C4-2B (cell line): ENCODE measurements around the gene ERI3.

ENCODE experiments used
- ZFX ChIP-seq: fragments of 450-650 bp; IDR thresholded peaks from 2 replicates; pipeline ENCODE4 v1.6.1; 2017
- TF ChIP-seq, protein P1 (sequence below): fragments of 450-650 bp; conservative IDR thresholded peaks from 2 replicates; pipeline ENCODE4 v1.5.1; 2017; ENCODE audit warnings: mild to moderate bottlenecking

DNA sequence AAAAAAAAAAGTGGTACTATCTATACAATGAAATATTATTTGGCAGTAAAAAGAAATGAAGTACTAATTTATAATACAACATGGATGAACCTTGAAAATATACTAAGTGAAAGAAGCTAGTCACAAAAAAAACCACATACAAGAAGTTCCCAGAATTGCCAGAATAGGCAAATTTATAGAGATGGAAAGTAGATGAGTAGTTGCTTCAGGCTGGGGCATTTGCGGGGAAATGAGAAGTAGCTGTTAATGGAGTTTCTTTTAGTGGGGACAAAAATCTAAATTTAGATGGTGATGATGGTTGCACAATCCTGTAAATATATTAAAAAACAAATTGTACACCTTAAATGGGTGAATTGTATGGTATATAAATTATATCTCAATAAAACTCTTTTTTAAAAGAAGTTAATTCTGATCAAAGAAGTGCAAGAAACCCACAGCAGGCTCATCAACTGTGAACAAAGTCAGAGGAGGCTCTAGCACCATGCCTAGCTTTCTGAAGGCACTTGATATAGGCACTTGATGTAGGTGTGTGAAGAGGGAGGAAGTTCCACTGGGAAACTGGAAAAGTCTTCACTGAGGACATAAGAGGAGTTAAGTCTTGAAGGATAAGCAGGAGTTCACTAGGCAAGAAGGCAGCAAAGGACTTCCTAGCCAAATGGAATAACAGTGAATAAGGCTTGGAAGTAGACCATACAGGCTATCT lies 89.2 kb downstream of the ERI3 start:
- TF ChIP-seq, protein P1, sequence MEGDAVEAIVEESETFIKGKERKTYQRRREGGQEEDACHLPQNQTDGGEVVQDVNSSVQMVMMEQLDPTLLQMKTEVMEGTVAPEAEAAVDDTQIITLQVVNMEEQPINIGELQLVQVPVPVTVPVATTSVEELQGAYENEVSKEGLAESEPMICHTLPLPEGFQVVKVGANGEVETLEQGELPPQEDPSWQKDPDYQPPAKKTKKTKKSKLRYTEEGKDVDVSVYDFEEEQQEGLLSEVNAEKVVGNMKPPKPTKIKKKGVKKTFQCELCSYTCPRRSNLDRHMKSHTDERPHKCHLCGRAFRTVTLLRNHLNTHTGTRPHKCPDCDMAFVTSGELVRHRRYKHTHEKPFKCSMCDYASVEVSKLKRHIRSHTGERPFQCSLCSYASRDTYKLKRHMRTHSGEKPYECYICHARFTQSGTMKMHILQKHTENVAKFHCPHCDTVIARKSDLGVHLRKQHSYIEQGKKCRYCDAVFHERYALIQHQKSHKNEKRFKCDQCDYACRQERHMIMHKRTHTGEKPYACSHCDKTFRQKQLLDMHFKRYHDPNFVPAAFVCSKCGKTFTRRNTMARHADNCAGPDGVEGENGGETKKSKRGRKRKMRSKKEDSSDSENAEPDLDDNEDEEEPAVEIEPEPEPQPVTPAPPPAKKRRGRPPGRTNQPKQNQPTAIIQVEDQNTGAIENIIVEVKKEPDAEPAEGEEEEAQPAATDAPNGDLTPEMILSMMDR = no peak
- TF ChIP-seq ZFX = no peak
